GM12865 (cell line): ENCODE results near the gene MKNK2.
"Not testable (repeated sequence)": the region's sequence is repeated elsewhere in the genome, so short reads cannot be mapped to it uniquely, and the experiment has no call there.

Source experiments
- DNase-seq: peaks from one replicate; pipeline ENCODE4 v3.0.0; 2010; ENCODE audit warnings: low read depth
- H3K4me3 ChIP-seq: 2 replicates; pipeline ENCODE4 v1.5.1; 2011; ENCODE audit warnings: mild to moderate bottlenecking, low read depth, low read length, control low read depth
- CTCF ChIP-seq: IDR thresholded peaks from 2 replicates; pipeline ENCODE4 v1.5.1; 2011; ENCODE audit warnings: low read length, control low read depth, low read depth, inconsistent platforms; ENCODE audit not compliant: insufficient read depth; ENCODE audit errors: missing control alignments

Gene MKNK2

GRCh38 chr19:1991018-1991913, 59.8 kb downstream of the MKNK2 start:
- H3K4me3 ChIP-seq: no peak overlapping the region
- no peak for DNase-seq
- no peak for TF ChIP-seq CTCF

- DNase-seq: no peak
- no peak for TF ChIP-seq CTCF
- H3K4me3 ChIP-seq: no peak overlapping the region
These were observed 60.6 kb downstream of the MKNK2 start for GRCh38 chr19:1990230-1991017.

GRCh38 chr19:1989513-1990229, 61.4 kb downstream of the MKNK2 start:
- TF ChIP-seq CTCF: no peak
- DNase-seq: no peak

DNA sequence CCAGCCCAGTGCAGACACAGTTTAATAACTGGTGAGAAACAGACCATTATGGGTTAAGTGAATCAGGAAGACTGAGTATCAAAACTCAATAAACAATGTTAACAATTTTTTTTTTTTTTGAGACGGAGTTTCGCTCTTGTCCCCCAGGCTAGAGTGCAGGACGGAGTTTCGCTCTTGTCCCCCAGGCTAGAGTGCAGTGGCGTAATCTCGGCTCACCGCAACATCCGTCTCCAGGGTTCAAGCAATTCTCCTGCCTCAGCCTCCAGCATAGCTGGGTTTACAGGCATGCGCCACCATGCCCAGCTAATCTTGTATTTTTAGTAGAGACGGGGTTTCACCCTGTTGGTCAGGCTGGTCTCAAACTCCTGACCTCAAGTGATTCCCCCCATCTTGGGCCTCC, 62.6 kb downstream of the MKNK2 start:
- DNase-seq, H3K4me3 ChIP-seq: not testable (repeated sequence)

More at GRCh38 chr19:1989513-1990229, 61.4 kb downstream of the MKNK2 start:
- H3K4me3 ChIP-seq: no peak overlapping the region
